Right lung (tissue), 5 donors: Measurements from ENCODE around the gene RAD50. TPM values are rescaled to one million over a fixed set of nuclear protein-coding genes. Genes with fewer than 3 reads are reported as not detected.
"Not testable (repeated sequence)": the region's sequence is repeated elsewhere in the genome, so short reads cannot be mapped to it uniquely, and the experiment has no call there.

Experiments used
- DNase-seq, 2 donors: peaks; one replicate each; pipeline ENCODE4 v3.0.0-alpha.2; 2013
- polyA plus RNA-seq, 5 donors: library from polyadenylated mRNA; unstranded; fragments of 120-200 nt; gene quantifications; one replicate each; pipeline versions ENCODE4 v1.2.1 to v1.2.3, GENCODE V29; 2013; ENCODE audit warnings: inconsistent platforms in 1 of 5, low replicate concordance in 1 of 5; ENCODE audit not compliant: insufficient read length in 5 of 5, insufficient read depth in 1 of 5

RAD50 gene
- polyA plus RNA-seq, 5 donors: 28.6 to 49.1 (median 38.7) TPM

DNA sequence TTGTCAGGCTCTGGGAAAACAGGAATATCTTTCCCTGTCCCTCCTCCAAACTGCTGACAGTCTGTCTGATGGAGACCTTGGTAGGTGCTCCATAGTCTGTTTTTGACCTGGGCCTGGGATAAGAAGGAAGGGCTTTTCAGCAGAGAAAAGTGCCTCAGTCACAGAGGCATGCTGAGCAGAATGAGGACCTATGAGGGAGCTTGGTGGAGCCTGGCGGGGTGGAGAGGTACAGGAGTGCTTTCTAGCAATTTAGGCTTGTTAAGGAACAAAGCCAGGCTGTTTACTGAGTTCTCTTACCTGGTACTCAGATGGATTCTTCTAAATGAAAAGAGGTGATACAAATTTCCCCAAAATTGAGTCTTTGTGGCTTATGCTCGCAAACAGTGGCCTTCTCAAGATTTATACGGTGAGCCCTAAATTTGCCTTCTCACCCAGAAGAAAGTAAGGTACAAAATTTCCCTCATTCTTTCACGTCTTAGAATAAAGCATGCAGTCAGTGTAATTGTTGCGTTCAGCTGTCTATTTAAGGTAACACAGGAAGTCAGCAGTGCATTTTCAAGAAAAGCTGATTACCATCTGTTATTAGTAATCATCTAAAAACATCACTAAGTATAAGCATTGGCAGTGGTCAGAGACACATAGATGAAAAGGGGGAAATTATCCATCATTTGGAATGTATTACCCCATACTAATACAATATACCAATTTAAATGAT is 72.6 kb downstream of the RAD50 start:
- no peak for DNase-seq

GRCh38 chr5:132633587-132633986 is 76.8 kb downstream of the RAD50 start:
- DNase-seq: not testable (repeated sequence)

- DNase-seq: no peak
Observed at GRCh38 chr5:132635873-132636272, 79.1 kb downstream of the RAD50 start.

GRCh38 chr5:132637241-132637640 is 80.5 kb downstream of the RAD50 start:
- DNase-seq: no peak

GRCh38 chr5:132639706-132640130 is 82.9 kb downstream of the RAD50 start:
- DNase-seq: no peak

DNA sequence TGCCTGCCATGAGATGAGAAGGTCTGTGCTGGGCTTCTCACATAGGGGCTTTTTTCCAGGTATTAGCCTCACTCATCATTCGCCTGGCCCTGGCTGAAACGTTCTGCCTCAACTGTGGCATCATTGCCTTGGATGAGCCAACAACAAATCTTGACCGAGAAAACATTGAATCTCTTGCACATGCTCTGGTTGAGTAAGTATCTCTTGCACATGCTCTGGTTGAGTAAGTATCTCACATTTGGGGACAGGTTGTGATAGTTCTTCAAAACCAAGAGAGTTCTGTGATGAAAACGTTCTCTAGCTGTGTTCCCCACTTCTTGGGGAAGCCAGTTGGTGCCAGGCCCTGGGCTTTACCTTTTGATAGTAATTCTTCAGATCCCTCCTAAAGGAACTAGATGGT is 83.8 kb downstream of the RAD50 start:
- DNase-seq: no peak

DNA sequence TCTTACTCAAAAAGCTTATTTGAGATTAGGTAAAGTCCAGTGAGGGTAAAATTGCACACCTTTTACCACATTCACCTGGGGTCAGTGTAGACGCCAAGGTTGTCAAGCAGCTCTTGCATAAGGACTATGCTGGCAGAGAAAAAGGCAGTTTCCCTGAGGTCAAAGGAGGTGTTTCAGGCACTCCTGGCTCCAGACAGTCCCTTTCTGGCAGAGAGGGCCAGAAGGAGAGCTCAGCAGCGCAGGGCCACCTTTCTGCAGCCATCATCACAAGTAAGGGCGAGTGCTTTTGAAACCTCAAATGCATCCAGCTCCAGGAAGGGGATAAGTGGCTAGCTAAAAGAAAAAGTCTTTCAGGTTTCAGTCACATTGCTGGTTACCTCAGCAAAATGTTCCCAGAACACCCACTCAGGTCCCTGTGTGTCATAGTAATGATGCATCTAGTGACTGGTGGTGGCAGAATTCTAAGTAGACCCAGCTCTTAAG is 84.5 kb downstream of the RAD50 start:
- no peak for DNase-seq

GRCh38 chr5:132641841-132642240 is 85.1 kb downstream of the RAD50 start:
- no peak for DNase-seq

DNA sequence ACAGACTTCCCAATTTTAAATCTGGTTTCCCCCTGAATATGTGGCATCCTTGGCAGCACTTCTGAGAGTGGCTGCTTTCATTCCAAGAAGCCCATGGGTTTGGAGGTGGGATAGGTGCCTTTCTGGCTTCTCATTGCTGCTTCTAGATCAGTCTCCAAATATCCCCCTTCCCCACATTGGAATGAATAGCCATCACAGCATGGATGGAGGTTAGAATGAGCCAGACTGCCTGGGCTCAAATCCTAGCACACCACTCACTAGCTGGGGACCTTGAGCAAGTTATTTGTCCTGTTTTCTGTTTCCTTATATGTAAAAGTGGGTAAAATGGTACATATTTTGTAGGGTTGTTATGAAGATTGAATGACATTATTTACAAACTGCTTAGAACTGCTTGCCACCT is 87.4 kb downstream of the RAD50 start:
- DNase-seq: no peak

DNA sequence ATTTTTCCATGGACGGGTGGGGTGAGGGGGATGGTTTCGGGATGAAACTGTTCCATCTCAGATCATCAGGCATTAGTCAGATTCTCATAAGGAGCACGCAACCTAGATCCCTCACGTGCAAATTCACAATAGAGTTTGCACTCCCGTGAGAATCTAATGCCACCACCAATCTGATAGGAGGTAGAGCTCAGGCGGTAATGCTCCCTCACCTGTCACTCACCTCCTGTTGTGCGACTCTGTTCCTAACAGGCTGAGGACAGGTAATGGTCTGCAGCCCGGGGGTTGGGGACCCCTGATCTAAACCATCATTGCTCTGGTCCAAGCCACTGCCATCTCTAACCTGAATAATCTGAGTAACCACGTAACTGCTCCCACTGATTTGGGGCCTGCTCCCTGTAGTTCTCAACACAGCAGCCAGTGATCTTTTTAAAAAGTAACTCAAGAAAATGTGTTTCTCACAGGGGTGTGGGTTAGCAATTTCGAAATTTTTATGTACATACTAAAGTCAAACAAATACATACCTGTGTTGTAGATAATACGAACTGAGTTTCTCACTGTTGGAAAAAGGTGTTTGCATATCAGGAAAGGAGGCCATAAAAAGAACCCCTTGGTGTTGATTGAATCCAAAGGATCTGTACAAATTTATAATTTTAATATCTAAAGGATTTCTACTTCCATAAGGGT is 89.9 kb downstream of the RAD50 start:
- no peak for DNase-seq

- no peak for DNase-seq
Observed at GRCh38 chr5:132647473-132647872, 90.7 kb downstream of the RAD50 start.

GRCh38 chr5:132648355-132648754 is 91.6 kb downstream of the RAD50 start:
- DNase-seq: no peak

GRCh38 chr5:132651838-132652469 is 95.2 kb downstream of the RAD50 start:
- no peak for DNase-seq

GRCh38 chr5:132653716-132654115 is 96.9 kb downstream of the RAD50 start:
- no peak for DNase-seq

DNA sequence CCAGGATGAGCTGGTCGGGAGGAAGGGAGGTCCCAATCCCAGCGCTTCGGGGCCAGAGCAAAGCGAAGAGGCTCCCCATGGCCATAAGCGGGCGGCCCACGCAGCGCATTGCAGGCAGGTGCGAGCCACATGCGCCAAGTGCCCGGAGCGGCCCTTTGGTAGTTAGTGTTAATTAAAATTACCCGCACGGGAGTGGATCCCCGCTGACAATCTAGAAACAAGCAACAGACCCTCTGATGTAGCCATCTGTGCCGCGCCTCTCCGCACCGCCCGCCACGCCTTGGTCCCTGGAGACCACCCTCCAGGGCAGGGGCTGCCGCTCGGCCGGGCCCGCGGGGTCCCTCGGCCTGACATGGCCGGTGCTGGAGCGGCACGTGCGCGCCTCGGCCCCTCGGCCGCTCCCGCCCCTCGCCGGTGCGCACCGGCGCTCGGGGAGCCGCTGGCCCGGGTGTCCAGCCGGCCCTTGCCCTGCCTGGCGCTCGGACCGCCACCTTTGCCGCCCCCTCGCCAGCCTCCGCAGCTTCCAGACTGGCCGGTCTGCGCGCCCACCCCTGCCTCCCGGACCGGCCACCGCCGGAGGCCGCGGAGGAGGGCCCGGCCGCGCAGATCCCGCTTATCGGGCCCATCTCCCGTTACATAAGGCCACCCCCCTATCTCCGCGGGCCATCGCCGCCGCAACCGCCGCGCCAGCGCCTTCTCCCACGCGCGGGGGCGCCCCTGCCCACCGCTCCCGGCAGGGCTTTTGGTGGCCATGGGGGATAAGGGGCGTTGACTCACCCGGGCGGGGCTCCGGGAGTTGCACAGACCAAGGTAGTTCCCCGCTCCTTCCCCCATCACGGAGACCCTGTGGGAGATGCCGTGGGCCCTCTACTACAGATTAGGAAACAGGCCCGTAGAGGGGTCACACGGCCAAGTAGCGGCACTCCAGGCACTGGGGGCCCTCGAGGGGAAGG is 99.3 kb downstream of the RAD50 start:
- no peak for DNase-seq

GRCh38 chr5:132656774-132657355 is 100.1 kb downstream of the RAD50 start:
- DNase-seq: no peak

DNA sequence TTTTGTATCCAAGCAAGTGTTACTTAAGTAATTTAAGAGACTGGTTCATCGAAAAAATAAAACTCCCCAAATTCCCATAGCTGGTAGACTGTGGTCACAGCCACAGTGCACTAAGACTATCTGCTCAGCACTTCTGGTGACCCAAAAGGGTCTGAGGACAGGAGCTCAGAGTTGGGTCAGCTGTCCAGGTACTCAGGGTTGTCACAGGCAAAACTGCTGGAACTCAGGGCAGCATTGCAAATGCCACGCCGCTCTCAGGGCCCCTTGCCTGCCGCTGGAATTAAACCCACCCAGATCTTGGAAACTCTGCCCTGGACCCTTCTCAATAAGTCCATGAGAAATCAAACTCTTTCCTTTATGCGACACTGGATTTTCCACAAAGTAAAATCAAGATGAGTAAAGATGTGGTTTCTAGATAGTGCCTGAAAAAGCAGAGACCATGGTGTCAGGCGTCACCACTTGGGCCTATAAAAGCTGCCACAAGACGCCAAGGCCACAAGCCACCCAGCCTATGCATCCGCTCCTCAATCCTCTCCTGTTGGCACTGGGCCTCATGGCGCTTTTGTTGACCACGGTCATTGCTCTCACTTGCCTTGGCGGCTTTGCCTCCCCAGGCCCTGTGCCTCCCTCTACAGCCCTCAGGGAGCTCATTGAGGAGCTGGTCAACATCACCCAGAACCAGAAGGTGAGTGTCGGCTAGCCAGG is 101.1 kb downstream of the RAD50 start, which contains the start of gene IL13:
Gene IL13 (plus strand): TSS at position 498 of the 705 bp plus-strand sequence. CDS start 14 bp downstream, at position 512.
- DNase-seq: no peak

GRCh38 chr5:132658381-132659302 is 101.9 kb downstream of the RAD50 start:
- DNase-seq: no peak
